Lung (tissue), 16 donors: ENCODE results near the gene SLC30A5. TPM values are rescaled to one million over a fixed set of nuclear protein-coding genes. Genes with fewer than 3 reads are reported as not detected.
A peak's percentile ranks its signal among the peaks of the same experiment; 100 is the strongest.
"Not testable (repeated sequence)": the region's sequence is repeated elsewhere in the genome, so short reads cannot be mapped to it uniquely, and the experiment has no call there.

Experiments used
- ATAC-seq: fragments of 200-7000 bp; cut with Tn5 transposase; one replicate; pipeline ENCODE4 v1.9.1; 2020; ENCODE audit warnings: moderate number of reproducible peaks; ENCODE audit not compliant: insufficient read depth, low FRiP score
- DNase-seq, 3 donors: peaks; one replicate each; pipeline ENCODE4 v3.0.0-alpha.2; 2013 to 2017
- H3K27ac ChIP-seq, 2 donors: one replicate each; pipeline ENCODE4 v1.5.1; 2013; ENCODE audit warnings: mild to moderate bottlenecking in 2 of 2, moderate library complexity in 2 of 2, control low read depth in 1 of 2, inconsistent platforms in 1 of 2, low read depth in 1 of 2, low read length in 1 of 2
- H3K27me3 ChIP-seq, 3 donors: one replicate each; pipeline ENCODE4 v1.5.1; 2013; ENCODE audit warnings: low read length in 2 of 3; ENCODE audit not compliant: control insufficient read depth in 3 of 3, insufficient read depth in 3 of 3
- H3K36me3 ChIP-seq, 4 donors: one replicate each; pipeline ENCODE4 v1.5.1; 2013; ENCODE audit warnings: low read length in 4 of 4, mild to moderate bottlenecking in 1 of 4, moderate library complexity in 1 of 4; ENCODE audit not compliant: control insufficient read depth in 4 of 4, insufficient read depth in 4 of 4
- H3K4me1 ChIP-seq, 5 donors: one replicate each; pipeline ENCODE4 v1.5.1; 2013; ENCODE audit warnings: low read length in 5 of 5, mild to moderate bottlenecking in 2 of 5, moderate library complexity in 1 of 5; ENCODE audit not compliant: control insufficient read depth in 5 of 5, insufficient read depth in 5 of 5
- H3K4me3 ChIP-seq: one replicate; pipeline ENCODE4 v1.5.1; 2013; ENCODE audit warnings: mild to moderate bottlenecking, control low read depth, moderate library complexity
- H3K9ac ChIP-seq, 2 donors: one replicate each; pipeline ENCODE4 v1.5.1; 2013; ENCODE audit warnings: low read length in 2 of 2, control low read depth in 1 of 2; ENCODE audit not compliant: insufficient read depth in 1 of 2
- H3K9me3 ChIP-seq, 4 donors: one replicate each; pipeline ENCODE4 v1.5.1; 2013; ENCODE audit warnings: low read length in 3 of 4, mild to moderate bottlenecking in 1 of 4, moderate library complexity in 1 of 4; ENCODE audit not compliant: control insufficient read depth in 4 of 4, insufficient read depth in 3 of 4
- CTCF ChIP-seq: IDR thresholded peaks from 2 replicates; pipeline ENCODE4 v1.5.1; 2012; ENCODE audit warnings: mild to moderate bottlenecking; ENCODE audit errors: control extremely low read depth, extremely low read depth
- WGBS, 2 donors: extraction: QIAGEN DNeasy Blood & Tissue Kit; methylation state at CpG; one replicate each; pipeline ENCODE4 v1.1.7; 2013; 5-methylcytosine and 5-hydroxymethylcytosine counted together
- long read RNA-seq, 5 donors: transcript quantifications; one replicate each; lab custom pipeline, GENCODE V29; 2026
- polyA plus RNA-seq, 2 donors: library from polyadenylated mRNA; stranded (reverse); fragments of 200-250 nt; gene quantifications; one replicate each; pipeline ENCODE4 v1.2.1, GENCODE V29; 2013
- total RNA-seq, 2 donors: library from RNA; depleted of rRNA in 1 of 2; stranded (reverse); fragments of >200 nt in 1 of 2; gene quantifications; one replicate each; pipeline ENCODE4 v1.2.1, GENCODE V29; 2014 to 2021
- donor health status: control.
- donor health status: control.
- donor health status: Bipolar disorder and iron deficiency.
- donor health status: healthy.
- donor health status: DM: yes; HTN: yes; CAD: no.

The SLC30A5 gene
- total RNA-seq = 10 to 100 TPM; 47.5 to 52.3 TPM
- 10 to 100 TPM; 28.7 to 41.2 TPM for polyA plus RNA-seq
- long read RNA-seq, donor 1, full-length matches to known transcripts = 17 of 22 reads
- long read RNA-seq, donor 1, partial matches to known transcripts = 5 of 22 reads
- long read RNA-seq, donor 1, other reads (novel, unspliced or antisense) = 0 of 22 reads
- long read RNA-seq, donor 2, partial matches to known transcripts = 0 of 2 reads
- long read RNA-seq, donor 2, other reads (novel, unspliced or antisense) = 0 of 2 reads
- long read RNA-seq, donor 3, full-length matches to known transcripts = 8 of 8 reads
- long read RNA-seq, donor 3, partial matches to known transcripts = 0 of 8 reads
- long read RNA-seq, donor 3, other reads (novel, unspliced or antisense) = 0 of 8 reads
- long read RNA-seq, donor 4, full-length matches to known transcripts = 4 of 4 reads
- long read RNA-seq, donor 4, partial matches to known transcripts = 0 of 4 reads
- long read RNA-seq, donor 4, other reads (novel, unspliced or antisense) = 0 of 4 reads
- long read RNA-seq, donor 5, full-length matches to known transcripts = 12 of 23 reads
- long read RNA-seq, donor 5, partial matches to known transcripts = 11 of 23 reads
- long read RNA-seq, donor 5, other reads (novel, unspliced or antisense) = 0 of 23 reads

DNA sequence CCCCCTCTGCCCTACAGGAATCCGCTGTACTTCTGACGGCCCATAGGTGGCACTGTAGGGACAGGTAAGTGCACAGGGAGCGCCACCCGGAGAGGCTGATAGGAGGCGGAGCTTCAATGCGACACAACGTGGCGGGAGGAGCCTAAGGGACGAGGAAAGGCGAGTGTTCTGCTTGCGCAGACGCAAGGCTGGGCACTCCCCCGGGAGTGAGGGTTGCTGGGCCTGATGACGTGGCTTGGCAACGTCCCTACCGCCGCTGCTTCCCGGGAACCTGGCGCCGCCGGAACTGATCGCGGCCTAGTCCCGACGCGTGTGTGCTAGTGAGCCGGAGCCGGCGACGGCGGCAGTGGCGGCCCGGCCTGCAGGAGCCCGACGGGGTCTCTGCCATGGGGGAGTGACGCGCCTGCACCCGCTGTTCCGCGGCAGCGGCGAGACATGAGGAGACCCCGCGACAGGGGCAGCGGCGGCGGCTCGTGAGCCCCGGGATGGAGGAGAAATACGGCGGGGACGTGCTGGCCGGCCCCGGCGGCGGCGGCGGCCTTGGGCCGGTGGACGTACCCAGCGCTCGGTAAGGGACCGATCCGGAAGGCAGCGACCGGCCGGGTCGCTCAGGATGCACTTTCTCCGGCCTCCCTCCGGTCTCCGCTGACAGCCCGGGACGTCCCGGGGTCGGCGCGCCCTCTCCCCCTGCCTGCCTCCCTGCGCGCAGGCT is at the start of gene SLC30A5:
SLC30A5 (plus strand) TSS at position 244 of the 712 bp plus-strand sequence; CDS start at position 486, 242 bp downstream.
- Histone ChIP-seq H3K4me1 (peaks cover 0 to 9% (median 0%) of the 10 kb centered on the region in 5 donors), H3K27ac (peak within 1 kb of the TSS; percentile 95 to 96), H3K36me3 (peaks cover 0 to 7% (median 3%) of the 10 kb centered on the region in 4 donors), H3K9me3 (no peaks in the 10 kb centered on the region), H3K27me3 (no peaks in the 10 kb centered on the region), H3K9ac (peak within 1 kb of the TSS; percentile 81 to 98), H3K4me3 (peak within 1 kb of the TSS; percentile 84)
- DNase-seq = peak; percentile 99 to 100 (median 100)
- peak; percentile 99 for ATAC-seq
- 0 to 1% methylated on average over 59 to 79 of the region's 79 CpGs for WGBS, 2 donors
- TF ChIP-seq CTCF = peak; percentile 96

DNA sequence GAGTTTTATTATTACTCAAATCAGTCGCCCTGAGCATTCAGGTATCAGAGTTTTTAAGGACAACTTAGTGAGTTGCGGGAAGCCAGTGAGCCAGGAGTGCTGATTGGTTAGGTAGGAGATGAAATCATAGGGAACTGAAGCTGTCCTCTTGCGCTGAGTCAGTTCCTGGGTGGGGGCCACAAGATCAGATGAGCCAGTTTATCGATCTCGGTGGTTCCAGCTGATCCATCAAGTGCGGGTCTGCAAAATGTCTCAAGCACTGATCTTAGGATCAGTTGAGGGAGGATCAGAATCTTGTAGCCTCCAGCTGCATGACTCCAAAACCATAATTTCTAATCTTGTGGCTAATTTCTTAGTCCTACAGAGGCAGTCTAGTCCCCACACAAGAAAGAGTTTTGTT is 48.6 kb upstream of the SLC30A5 start:
- H3K36me3 ChIP-seq, H3K27ac ChIP-seq, H3K4me3 ChIP-seq, H3K9me3 ChIP-seq, H3K9ac ChIP-seq, DNase-seq, H3K27me3 ChIP-seq, ATAC-seq, H3K4me1 ChIP-seq: not testable (repeated sequence)
- WGBS, 2 donors = 92 to 97% methylated on average over 6 of the region's 6 CpGs

DNA sequence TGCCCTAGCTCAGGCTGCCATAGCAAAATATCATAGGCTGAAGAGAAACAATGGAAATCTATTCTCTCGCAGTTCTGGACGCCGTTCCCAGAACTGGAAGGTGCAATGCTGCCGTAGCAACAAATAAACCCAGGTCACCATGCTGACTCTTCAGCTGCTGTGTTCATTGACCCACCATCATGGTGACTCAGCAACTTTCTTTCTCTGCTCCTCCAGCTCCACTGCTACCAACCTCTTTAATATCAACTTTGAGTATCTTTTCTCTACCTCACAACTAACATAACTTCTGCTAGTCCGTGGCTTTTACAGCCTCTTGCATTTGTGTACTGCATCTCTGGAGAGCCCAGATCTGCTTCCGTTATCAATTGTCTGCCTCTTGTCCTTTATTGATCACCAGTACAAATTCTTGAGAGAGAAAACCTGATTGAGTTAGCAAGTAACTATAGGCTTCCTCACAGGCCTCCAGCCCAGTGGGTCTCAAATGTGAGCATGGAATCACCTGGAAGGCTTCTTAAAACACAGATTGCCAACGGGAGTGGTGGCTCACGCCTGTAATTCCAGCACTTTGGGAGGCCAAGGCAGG is 47.3 kb upstream of the SLC30A5 start:
- ATAC-seq (no peak), DNase-seq (no peak)

More for the DNA sequence above, 47.3 kb upstream of the SLC30A5 start:
- 92 to 98% methylated on average over 8 of the region's 8 CpGs for WGBS, 2 donors
- peaks cover 0 to 4% (median 0%) of the 10 kb centered on the region in 5 donors for H3K4me1 ChIP-seq
- no peaks in the 10 kb centered on the region for H3K27me3 ChIP-seq
- no peak overlapping the region for H3K9ac ChIP-seq
- H3K9me3 ChIP-seq = no peaks in the 10 kb centered on the region
- no peak overlapping the region for H3K4me3 ChIP-seq
- no peak for TF ChIP-seq CTCF
- H3K36me3 ChIP-seq = no peaks in the 10 kb centered on the region
- H3K27ac ChIP-seq = no peak overlapping the region
